Stimulated activated CD8-positive, alpha-beta memory T cell treated with anti-CD3 and anti-CD28 coated beads, Interleukin-12 subunit alpha, Interleukin-12 subunit beta, amount 100 ng/mL, for 1 hour (primary cell): ENCODE data around the gene THSD7B.

ENCODE experiments used
- DNase-seq: peaks from one replicate; pipeline ENCODE4 v3.0.0-alpha.2; 2020; ENCODE audit warnings: low read depth

THSD7B gene

DNA sequence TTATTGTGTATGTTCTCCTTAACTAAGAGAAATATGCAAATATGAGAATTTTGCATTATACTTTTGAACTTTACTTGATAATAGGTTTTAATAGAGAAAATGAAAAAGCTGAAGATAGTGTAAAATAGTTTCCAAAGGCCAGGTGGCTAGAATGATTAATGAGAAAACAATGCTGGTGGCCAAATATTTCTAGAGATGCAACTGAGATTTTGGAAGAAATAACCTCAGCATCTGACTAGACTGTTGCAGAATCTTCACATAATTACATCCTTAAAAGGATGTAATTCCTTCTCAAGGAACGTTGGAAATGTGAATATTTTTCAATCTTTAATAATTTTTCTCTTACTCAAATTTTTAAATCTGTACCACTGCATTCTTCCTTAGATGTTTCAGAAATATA, 434.4 kb downstream of the THSD7B start:
- DNase-seq = no peak

- DNase-seq = no peak
These were observed 437.0 kb downstream of the THSD7B start for GRCh38 chr2:137202318-137202717.

GRCh38 chr2:137205324-137205723, 440.0 kb downstream of the THSD7B start:
- no peak for DNase-seq

DNA sequence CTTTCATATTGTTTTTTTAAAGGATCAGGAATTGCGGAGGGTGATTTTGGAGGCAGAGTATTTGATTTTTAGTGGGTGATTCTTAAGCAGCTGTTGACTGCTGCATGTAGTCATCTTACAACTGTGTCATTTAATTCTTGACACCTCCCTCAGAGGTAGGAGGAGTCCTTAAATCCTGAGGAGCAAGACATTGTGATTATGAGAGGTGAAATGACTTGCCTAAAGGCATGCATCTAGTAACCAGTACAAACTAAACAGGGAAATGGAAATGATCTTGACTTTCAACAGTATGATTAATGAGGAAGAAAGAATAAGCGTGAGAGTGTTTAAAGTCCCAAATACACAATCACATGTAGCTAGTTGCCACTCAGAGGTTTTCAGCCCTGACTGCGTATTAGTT, 440.7 kb downstream of the THSD7B start:
- no peak for DNase-seq

DNA sequence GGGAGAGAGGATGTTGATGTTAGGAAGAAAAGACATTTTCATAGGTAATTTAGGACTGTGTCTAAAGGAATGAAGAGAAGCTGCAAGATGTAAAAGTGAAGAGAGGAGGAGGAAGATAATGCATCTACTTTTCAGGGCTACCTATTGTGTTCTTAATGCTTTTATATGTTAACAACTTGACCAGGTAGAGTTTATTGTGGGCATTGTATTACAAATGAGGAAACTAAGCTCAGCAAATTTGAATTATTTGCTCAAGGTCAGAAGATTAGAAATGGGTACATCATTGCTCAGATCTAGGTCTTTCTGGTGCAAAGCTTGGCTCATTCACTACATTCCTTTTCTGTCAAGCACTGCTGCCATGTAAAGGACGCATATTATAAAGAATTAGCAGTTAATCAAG, 441.7 kb downstream of the THSD7B start:
- no peak for DNase-seq

GRCh38 chr2:137208431-137208891, 443.1 kb downstream of the THSD7B start:
- DNase-seq = no peak

GRCh38 chr2:137210039-137210438, 444.7 kb downstream of the THSD7B start:
- no peak for DNase-seq

GRCh38 chr2:137211761-137212160, 446.4 kb downstream of the THSD7B start:
- DNase-seq = no peak

GRCh38 chr2:137220438-137220993, 455.2 kb downstream of the THSD7B start:
- DNase-seq = no peak

DNA sequence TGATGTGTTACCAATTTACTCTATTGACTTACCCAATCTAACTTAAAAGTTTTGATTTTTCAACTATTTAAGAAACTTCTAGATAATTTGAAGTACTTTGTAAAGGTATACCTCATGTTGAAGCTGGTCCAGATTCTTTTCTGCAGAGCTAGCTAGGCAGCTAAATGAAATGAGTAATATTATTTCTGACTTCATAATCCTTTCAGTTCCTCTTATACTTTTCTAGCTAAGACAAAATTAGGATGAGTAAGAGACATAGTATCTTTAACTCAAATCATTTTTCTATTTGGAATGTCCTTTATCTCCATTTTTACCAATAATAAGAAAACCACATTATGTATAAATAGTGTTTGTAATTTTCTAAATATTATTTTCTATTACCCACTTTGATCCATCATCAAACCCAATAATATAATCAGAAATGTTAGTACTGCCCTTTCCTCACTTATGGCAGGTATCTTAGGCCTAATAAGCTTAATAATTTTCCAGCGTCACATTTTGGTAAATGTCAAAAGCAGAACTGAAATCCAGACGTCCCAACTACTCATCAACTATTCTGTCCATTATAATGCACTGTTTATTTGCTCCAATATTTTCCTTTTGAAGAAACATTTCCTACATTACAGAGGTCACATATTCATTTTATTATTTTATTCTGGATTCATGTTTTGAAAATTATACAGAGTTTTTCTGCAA, 456.6 kb downstream of the THSD7B start:
- DNase-seq = no peak

- DNase-seq = no peak
These were observed 458.4 kb downstream of the THSD7B start for GRCh38 chr2:137223722-137224121.

DNA sequence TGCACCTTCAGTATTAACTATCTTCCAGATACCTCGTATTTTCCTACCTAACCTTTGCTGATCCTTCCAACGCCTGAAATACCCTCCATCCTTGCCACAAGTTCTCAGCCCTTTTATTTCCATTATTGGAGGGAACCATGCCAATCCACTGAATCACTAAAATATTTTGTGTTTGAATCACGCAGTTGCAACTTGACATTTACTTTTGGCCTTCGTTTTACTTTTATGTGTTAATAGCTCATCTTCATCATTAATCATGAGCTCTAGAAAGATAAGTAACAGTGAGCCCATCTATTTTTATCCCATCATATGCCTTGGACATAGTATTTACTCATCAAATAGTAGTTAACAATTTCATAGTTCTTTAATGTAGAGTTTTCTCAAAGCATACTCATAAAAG, 463.2 kb downstream of the THSD7B start:
- DNase-seq = no peak

- DNase-seq = no peak
These were observed 464.5 kb downstream of the THSD7B start for GRCh38 chr2:137229834-137230233.

DNA sequence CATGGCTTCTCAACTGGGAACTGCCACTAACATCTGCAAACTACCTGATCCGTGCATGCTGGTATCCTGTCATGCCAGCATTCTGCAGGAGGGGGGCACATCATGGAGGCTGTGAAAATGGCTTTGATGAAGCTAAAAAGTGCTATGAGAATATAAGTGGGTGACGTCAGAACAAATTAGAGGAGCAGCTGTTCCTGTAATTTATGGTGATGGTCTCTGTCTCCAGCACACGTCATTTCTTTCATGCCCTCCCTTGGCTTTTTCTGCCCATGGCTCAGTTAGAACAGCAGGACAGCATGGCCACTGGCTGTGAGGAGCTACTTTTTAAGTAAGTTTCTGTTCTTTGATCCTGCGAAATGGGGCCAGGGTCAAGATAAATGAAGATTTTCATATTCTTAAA, 466.3 kb downstream of the THSD7B start:
- no peak for DNase-seq

DNA sequence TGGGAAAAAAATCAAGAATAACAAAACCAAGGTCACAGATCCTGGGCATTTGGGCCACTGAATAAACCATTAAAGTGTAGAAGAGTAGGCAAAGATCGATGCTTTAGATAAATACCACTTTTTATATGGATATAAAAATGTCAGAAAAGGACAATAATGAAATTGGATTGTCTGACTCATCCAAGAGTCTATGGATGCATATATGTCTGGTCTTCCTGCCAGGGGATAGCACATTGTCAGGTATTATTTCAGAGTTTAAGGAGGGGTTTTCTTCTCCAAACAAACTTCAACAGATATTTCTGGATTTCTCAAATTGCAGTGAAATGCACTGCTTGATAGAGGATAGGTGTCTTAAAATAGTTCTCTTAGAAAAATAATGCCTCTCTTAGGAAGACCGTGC, 466.7 kb downstream of the THSD7B start:
- DNase-seq = no peak

DNA sequence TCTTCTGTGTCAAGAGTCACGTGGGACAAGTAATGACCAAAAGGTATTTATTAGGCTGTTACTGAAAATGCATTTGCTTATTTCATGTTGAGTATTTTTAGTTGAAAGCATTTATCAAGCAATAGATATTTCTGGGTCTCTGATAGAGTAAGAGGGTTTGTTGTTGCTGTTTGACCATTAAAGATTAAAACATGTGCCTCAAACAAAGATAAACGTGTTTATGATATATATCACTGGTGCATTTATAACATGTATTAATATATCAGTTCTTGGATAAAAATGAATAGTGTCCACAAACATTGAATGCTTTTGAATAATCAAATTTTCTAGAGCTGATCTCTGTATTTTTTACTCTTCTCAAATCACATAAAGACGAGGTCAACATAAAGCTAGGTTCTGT, 467.7 kb downstream of the THSD7B start:
- no peak for DNase-seq

GRCh38 chr2:137237055-137237454, 471.7 kb downstream of the THSD7B start:
- DNase-seq = no peak

GRCh38 chr2:137238065-137238464, 472.7 kb downstream of the THSD7B start:
- DNase-seq = no peak

GRCh38 chr2:137249463-137250130, 484.3 kb downstream of the THSD7B start:
- DNase-seq = no peak

DNA sequence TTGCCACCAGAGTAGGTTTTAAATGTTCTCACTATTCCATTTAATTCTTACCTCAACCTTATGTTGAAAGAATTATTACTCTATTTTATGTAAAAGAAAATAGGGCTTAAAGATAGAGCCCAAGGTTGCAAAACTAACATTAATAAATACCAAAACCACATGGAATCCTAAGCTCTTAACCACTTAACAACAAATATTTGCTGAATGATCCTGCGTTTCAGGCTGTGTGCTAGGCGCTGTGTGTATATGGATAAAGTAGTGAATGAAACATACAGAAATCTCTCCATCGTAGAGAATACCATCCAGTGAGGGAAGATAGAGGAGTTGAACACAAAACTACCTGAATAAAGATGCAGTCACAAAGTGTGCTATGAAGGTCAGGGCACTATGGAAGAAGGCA, 485.1 kb downstream of the THSD7B start:
- DNase-seq = no peak

DNA sequence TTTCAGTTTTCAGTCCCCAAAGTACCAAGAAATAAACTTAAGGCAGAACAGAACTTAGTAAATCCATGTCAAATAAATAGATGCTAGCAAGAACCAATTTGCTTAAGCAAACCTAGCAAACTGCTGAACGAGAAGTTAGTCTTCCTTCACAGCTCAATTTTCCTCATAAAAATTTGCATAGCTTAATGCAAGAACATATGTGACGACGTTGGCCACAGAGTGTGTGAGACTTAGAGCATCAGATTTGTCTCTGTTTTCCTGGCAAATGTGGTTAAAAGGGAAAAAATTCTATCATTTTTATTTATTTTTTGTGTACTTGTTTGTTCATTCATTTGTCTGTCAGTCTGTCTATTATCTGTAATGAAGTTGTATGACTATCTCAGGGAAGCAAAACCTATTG, 485.7 kb downstream of the THSD7B start:
- DNase-seq = no peak

GRCh38 chr2:137252934-137253333, 487.6 kb downstream of the THSD7B start:
- DNase-seq = no peak

- no peak for DNase-seq
These were observed 488.7 kb downstream of the THSD7B start for GRCh38 chr2:137254052-137254451.

DNA sequence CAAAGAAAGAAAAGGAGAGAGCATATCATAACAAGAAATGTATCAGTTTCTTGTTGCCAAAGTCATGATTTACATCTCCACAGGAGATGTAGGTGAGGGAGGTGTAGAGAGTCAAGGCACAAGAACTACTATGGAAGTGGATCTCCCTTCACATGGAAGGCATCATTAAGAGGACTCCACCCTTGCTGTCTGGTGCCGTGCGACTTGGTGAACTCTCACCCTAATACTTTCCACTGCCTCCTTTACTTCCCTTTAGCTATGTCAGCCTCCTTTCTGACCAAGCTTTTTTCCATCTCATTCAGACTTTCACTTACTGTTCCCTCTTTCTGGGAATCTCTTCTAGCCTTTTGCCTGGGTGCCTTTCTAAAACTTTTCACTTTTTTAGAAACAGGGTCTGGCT, 490.0 kb downstream of the THSD7B start:
- DNase-seq = no peak
